Muscle of arm (tissue), 12 donors: ENCODE data around the gene MVB12B. TPM values are rescaled to one million over a fixed set of nuclear protein-coding genes. Genes with fewer than 3 reads are reported as not detected.

ENCODE experiments used
- DNase-seq: peaks from one replicate; pipeline ENCODE4 v3.0.0-alpha.2; 2013
- polyA plus RNA-seq, 12 donors: library from polyadenylated mRNA; unstranded; fragments of 120-200 nt; gene quantifications; one replicate each; pipeline ENCODE4 v1.2.1, GENCODE V29; 2013; ENCODE audit not compliant: insufficient read length in 12 of 12

MVB12B gene
- polyA plus RNA-seq, 12 donors, result 9.8 to 24.5 (median 16.3) TPM; not detected in 1

GRCh38 chr9:126357074-126357473 lies 30.4 kb downstream of the MVB12B start:
- no peak for DNase-seq

- DNase-seq, result no peak
Observed at GRCh38 chr9:126360073-126360472, 33.4 kb downstream of the MVB12B start.

GRCh38 chr9:126361810-126362238 lies 35.2 kb downstream of the MVB12B start:
- no peak for DNase-seq

GRCh38 chr9:126363250-126363649 lies 36.6 kb downstream of the MVB12B start:
- no peak for DNase-seq

GRCh38 chr9:126363847-126364671 lies 37.4 kb downstream of the MVB12B start:
- no peak for DNase-seq

- DNase-seq, result no peak
Observed at GRCh38 chr9:126365780-126366179, 39.2 kb downstream of the MVB12B start.

GRCh38 chr9:126366366-126367011 lies 39.9 kb downstream of the MVB12B start:
- DNase-seq, result no peak

GRCh38 chr9:126367139-126367538 lies 40.5 kb downstream of the MVB12B start:
- no peak for DNase-seq

- no peak for DNase-seq
Observed at GRCh38 chr9:126367616-126368015, 41.0 kb downstream of the MVB12B start.

- no peak for DNase-seq
Observed at GRCh38 chr9:126368020-126368419, 41.4 kb downstream of the MVB12B start.

GRCh38 chr9:126371007-126371870 lies 44.6 kb downstream of the MVB12B start:
- DNase-seq, result no peak

GRCh38 chr9:126372716-126373115 lies 46.1 kb downstream of the MVB12B start:
- DNase-seq, result no peak

GRCh38 chr9:126373241-126373640 lies 46.6 kb downstream of the MVB12B start:
- DNase-seq, result no peak

GRCh38 chr9:126374366-126374781 lies 47.7 kb downstream of the MVB12B start:
- no peak for DNase-seq

GRCh38 chr9:126375386-126375785 lies 48.8 kb downstream of the MVB12B start:
- no peak for DNase-seq

GRCh38 chr9:126376311-126377175 lies 49.9 kb downstream of the MVB12B start:
- DNase-seq, result no peak

- DNase-seq, result no peak
Observed at GRCh38 chr9:126377176-126377509, 50.5 kb downstream of the MVB12B start.

GRCh38 chr9:126377536-126377935 lies 50.9 kb downstream of the MVB12B start:
- no peak for DNase-seq

- no peak for DNase-seq
Observed at GRCh38 chr9:126378761-126379160, 52.1 kb downstream of the MVB12B start.

GRCh38 chr9:126379661-126380360 lies 53.2 kb downstream of the MVB12B start:
- no peak for DNase-seq

GRCh38 chr9:126380447-126380846 lies 53.8 kb downstream of the MVB12B start:
- no peak for DNase-seq
